ENCODE data around the gene FAM234B.

- no peak for TF ChIP-seq CTCF (IDR thresholded peaks at IDR 0.05)
- TF ChIP-seq POLR2A (IDR thresholded peaks at IDR 0.05), result no peak
Measured at GRCh38 chr12:13030541-13031291, 13.5 kb upstream of the FAM234B start.
